Measurements from ENCODE around the gene ATP2A2.
"Not testable (repeated sequence)": the region's sequence is repeated elsewhere in the genome, so short reads cannot be mapped to it uniquely, and the experiment has no call there.

ATP2A2 gene
- total RNA-seq: 92.9 to 128 (median 119) reads per million in 4 donors

DNA sequence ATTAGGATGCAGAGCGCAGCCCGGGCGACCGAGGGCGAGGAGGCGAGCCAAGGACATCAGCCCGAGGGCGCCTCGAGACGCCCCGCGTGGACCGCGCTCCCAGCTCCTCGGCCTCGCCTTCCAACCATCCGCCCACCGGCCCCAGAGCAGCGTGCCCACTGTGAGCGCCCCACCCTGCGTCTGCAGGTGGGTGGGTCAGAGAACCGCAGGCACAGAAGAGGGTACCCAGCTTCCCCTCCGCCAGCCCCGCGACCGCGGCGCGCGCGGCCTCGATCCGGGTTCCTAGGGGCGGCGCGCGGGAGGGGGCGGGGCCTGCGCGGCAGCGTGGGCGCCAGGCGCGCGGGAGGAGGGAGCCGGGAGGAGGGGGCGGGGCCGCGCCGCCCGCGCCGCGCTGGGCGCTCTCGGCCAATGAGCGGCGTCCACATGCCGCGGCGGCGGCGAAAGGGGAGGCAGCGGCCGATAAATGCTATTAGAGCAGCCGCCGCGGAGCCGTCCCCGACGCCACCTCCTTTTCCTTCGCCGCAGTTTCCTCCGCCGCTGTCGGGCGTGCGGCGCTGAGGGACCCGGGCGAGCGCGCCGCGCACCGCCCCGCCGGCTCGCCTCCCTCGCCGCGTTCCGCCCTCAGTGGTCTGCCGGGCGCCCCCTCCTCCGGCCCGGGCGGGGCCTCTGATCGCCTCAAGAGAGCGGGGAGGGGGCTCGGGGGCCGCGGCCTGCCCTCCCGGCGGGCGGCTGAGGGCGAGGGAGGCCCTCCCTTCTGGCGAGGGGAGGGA is at the start of gene ATP2A2:
TSS of gene ATP2A2 (plus strand) at position 469 of the 770 bp plus-strand sequence. CDS start 543 bp downstream, outside the sequence.
- DNase-seq: peak; percentile 83 to 93 (median 86)

DNA sequence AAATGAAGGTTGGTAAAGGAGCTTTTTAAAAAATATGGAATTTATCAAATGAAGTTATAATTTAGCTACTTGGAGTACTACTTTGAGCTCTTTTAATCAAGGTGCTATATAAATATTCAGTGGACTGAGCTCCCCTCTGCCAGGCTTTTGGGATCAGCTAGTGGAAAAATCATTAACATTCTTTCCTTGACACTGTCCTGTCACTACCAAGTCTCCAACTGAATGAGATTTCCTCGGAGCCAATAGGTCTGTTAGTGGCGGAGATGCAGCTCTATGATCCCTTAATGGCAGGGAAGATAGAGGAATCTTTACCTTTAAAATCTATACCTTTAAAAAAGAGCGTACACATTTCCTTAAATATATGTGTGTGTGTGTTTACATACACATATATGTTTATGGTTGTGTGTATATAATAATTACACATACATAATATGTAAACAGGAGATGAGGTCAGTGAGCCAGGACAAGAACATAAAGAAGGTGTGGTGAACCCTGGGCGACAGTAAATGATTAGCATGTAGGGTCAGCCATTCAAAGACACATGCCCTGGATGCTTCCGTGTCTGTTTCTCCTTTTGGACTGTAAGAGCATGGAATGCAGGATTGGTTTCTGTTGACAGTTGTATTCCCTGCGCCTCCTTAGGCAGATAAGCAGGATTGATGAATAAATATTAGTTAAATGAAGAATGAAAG is 47.7 kb upstream of the ATP2A2 start:
- no peak for DNase-seq

DNA sequence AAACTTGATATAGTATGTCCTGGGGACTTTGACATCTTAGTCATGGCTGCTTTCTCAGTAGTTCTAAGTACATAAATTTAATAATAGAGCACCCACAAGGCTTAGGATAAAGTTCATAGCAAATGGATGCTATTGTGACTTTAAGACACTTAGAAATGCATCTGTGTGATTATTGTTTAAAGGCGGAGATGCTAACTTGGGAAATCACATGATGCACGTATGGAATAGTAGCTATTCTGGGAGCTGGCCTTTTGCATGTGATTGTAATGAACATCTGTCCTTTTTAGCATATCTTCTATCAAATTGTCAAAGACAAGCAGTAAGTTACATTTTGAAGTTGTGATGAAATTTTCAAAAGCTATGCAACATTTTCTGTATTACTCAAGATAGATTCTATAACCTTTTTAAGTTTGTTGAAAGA is 46.7 kb upstream of the ATP2A2 start:
- no peak for DNase-seq

DNA sequence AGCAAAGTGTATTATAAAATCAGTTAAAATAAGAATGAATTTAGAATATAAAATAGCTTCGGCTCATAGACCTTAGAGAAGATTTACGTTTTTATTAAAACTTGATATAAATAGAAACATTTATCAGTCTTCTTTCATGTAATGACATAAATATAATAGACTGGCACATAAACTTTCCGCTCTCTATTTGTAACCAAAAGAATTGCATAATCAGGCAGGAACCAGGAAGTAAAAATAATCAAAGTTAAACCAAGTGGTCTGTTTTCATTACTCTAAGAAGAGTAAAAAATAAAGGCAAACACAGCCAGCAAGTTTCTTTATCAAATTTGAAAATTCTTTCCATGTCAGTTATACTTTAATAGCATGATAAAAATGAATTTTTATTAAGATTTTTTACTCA is 46.3 kb upstream of the ATP2A2 start:
- DNase-seq: no peak

DNA sequence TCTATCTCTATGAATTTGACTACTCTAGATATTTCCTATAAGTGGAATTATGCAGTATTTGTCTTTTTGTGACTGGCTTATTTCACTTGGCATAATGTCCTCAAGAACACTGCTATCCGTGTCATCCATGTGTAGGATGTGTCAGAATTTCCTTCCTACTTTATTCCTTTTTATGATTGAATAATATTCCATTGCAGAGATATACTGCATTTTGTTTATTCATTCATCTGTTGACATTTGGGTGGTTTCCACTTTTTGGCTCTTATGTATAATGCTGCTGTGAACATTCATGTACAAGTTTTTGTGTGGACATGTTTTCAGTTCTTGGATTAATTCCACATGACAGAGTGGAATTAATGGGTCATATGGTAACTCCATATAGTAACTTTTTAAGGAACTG is 45.7 kb upstream of the ATP2A2 start:
- DNase-seq: no peak

DNA sequence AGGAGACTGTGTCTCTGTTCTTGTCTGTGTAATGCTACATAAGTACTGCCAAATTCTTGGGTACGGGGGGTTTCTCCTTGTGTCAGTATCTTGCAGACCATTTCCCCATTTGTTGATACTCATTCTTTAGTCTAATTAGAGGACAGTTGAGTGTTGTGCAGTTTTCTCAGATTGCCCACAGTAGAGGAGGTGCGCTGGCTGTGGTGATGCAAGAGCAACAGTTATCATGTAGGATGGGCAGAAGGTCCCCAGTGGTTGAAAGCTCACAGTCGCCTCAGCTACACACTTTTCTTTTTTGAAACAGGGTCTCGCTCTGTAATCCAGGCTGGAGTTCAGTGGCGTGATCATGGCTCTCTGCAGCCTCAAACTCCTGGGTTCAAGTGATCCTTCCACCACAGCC is 37.8 kb upstream of the ATP2A2 start:
- DNase-seq: no peak

DNA sequence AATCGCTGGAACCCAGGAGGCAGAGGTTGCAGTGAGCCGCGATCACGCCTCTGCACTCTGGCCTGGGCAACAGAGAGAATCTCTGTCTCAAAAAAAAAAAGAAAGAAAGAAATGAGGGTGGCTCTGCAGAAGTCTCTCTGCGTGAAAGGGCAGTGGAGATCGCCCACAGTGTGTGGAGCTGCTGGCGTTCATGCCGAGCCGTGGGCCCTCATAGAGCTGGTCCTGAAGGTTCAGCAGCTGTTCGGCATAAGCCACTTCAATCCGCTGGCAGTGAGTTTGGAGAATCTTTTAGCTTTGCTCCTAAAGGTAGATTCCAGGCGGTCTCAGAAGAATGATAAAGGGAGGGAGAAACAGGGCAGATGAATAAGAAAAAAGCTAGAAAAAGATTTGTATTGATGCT is 36.7 kb upstream of the ATP2A2 start:
- no peak for DNase-seq

DNA sequence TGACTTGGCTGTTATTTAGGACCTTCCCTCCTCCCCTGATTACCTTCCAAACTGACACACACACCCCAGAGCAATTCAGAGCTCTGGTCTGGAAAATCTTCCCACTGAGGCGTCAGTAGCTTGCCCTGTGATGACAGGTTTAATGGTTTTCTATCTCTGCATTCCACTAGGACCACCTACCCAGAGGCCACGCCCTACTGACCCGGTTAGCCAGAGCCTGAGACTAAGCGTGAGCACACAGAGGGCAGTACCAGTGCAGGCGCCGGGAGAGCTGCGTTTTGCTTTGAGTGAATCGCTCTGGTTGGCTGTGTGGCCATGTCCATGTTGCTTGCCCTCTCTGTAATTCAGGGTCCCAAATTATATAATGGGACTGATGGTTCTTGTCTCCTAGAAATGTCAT is 36.2 kb upstream of the ATP2A2 start:
- DNase-seq: no peak

DNA sequence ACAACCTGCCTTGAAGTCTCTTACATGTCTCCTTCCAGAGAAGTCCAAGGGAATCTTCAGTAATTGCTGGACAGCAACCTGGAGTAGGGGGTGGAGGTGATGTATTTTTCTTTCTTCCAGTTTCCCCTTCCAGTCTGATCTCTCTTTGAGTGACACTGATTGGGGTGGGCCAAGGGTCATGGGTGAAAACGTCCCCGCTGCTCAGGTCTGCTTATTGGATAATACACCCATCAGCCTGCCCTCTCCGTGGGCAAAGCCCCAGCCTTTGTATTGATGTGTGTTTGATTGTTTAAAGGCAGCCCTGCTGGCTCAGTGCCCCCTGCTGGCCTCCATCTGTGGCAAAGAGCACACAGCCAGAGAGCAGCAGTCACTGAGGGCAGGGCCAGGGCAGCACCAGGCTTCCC is 35.7 kb upstream of the ATP2A2 start:
- peak in 4 of 5 donors; percentile 14 to 43 (median 30) for DNase-seq

DNA sequence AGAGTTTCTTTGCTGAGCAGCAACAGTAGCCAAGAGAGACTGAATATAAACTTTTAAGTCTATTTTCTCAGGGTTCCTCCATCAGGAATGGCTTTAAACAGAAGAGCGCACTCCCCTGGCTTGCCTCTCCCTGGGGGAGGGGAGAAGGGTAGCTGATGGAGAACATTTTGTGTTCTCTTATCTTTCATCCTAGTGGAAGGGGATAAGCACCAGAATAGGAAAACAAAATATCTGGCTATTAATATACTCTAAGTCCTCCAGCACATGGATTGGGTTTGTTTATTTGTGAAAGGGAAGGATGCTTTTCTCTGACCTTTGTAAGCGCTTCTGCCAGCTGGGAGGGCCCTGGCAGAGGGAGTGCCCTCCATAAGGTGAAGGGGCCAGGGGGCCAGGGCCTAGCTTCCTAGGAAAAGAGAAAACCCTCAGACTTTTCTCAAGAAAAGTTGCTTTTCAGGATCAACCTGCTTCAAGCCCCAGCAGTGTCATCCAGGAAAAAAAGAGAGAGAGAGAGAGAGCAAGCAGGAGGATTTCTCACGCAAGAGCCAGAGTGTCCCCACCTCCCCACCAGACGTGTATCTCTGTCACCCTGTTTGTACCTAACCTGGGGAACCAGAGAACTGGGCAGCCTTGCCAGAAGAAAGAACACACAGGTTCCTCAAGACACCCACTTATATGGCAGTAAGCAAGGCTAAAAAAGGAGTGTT is 34.3 kb upstream of the ATP2A2 start:
- no peak for DNase-seq

DNA sequence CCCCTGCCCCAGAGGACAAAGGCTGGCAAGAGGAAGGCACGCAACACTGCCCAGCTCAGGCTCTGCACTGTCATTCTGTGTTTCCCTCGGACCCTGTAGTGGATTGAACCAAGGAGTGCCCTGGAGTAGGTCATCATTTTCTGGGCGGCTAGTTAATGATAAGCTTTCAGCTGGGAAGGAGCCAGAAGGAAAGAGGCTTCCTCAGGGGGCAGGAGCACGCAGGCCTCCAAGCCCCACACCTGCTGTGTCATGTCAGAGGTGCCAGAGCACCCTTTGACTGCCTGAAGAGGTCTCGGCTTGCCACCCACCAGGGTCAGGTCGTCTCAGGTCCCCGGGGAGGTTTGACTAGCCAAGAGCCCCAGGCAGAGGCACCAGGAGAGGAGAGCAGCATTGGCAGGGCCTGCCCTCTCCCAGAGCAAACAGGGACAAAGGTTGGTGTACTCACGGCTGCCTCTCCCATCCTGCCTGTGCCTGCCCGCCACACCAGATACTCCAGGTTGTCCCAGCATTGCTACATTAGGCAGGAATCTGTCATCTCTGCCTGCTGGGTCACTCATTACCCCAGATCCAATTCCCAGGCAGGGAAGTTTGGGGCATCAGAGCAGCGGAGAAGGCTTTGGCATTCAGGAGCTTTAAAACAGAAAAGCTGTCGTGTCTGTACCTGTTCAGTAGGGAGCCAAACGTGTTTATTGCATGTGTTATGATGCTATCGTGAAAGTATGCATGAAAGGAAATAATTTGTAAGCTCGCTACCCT is 33.5 kb upstream of the ATP2A2 start:
- DNase-seq: no peak

DNA sequence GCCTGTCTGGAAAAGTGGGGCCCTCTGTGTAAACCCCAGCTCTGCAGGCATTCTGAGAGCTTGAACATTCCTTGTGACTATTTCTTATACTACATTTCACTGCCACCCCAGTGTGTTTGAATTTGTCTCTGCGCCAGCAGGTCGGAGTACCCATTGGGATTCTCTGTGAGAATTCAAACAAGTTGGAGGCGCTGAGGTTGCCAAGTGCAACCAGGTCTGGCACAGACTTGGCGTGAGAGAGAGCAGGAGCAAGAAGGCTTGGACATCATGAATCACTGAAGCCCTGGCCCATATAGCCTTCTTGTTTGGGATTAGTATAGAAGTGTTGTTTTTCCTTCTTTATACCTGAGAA is 33.0 kb upstream of the ATP2A2 start:
- DNase-seq: no peak

DNA sequence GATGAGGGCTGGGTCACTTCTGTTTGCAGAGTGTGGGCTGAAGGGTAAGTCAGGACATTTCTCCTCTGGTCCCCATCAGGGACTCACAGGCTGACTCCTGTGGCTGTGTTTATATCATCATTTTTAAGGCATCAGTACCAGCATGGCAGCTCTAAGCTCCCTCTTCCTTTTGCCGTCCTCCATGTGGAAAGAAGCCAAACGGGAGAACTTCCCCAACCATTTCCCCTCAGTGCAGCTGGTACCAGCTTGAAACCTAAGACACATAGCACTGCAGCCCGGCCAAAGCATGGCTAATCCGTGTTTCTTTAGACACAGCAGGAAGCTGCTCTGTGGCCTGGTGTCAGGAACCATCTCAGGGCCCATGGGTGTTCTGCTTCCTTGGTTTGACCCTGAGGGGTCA is 31.9 kb upstream of the ATP2A2 start:
- DNase-seq: no peak

DNA sequence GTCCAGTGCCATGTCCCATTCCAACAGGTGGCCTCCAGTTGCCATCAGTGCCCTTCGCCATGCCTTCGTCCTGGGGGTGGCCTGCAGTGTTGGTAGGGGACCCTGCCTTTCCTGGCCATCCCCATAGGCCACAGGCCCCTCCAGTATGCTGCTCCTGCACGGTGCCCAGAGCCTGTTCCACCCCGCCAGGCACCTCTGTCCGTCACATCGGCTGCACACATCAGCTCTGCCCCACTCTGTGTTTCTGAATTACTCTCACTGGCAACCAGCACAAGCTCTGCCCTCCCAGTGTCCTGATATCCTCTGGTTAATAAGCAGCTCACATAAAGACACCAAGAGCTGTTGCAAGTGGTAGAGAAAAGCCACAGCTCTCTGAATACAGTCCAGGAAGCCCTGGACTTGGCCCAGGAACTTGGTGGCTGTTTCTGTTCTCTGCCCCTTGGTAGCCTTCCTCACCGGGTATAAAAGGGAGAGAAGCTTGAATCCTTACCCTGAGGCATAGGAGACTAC is 31.3 kb upstream of the ATP2A2 start:
- no peak for DNase-seq

DNA sequence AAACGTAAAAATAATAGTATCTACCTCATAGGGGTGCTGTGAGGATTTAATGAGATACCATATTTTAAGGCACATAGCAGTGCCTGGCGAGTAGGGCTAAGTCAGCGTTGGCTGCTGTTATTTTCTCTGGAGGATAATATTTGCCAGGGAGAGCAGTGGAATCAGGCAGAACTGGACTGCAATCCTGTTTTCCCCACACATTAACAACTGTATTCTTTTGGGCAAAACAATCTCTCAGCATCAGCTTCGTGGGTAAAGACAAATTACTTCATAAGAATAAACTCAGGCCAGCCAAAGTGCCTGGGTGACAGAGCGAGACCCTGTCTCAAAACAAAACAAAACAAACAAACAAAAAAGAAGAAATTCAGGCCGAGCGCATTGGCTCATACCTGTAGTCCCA is 29.7 kb upstream of the ATP2A2 start:
- no peak for DNase-seq

DNA sequence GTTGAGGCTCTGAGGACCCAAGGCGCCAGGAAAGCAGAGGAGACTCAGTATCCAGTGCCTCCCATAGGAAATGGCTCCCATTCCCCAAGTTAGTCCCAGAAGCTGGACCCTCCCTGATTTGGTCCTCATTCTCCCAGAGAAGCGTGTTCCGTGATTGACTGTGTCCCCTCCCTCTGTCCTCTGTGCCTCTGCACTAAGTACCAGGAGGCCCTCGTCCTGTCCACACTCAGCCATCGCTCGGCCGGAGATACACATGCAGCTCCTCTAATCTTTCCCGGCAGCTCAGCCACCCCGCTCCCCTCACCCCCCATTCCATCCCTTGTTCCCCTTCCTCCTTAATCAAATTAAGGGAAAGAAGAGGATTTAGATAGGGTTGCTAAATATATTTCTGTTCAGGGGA is 28.3 kb upstream of the ATP2A2 start:
- no peak for DNase-seq

DNA sequence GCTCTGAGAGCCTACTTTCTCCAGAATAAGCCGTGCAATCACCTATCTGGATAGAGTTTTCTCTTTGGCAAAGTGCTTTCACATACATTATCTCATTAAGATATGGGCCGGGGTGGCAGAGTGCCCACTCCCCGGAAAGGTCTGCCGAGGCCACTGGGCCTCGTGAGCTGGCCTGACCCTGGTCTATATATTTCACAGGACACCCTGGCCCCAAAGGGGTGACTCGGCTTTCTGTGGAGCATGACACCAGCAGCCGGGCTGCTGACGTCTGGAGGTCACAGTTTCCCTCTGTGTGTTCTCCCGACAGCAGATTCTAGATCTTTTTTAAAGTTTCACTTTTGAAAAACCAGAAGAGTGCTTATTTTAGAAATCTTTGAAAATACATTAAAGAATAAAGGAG is 27.9 kb upstream of the ATP2A2 start:
- no peak for DNase-seq

DNA sequence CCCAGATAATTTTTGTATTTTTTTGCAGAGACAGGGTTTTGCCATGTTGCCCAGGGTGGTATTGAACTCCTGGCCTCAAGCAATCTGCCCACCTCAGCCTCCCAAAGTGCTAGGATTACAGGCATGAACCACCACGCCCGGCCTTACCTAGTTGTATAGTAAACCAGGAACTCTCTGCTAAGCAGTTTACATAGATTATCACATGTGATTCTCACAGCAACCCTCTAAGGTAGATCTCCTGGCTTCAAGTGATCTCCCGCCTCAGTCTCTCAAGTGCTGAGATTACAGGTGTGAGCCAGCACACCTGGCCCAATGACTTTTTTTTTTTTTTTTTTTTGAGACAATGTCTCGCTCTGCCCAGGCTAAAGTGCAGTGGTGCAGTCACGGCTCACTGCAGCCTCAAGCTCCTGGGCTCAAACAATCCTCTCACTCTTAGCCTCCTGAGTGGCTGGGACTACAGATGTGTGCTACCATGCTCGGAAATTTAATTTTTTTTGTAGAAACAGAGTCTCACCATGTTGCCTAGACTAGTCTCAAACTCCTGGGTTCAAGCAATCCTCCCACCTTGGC is 26.0 kb upstream of the ATP2A2 start:
- DNase-seq: no peak

DNA sequence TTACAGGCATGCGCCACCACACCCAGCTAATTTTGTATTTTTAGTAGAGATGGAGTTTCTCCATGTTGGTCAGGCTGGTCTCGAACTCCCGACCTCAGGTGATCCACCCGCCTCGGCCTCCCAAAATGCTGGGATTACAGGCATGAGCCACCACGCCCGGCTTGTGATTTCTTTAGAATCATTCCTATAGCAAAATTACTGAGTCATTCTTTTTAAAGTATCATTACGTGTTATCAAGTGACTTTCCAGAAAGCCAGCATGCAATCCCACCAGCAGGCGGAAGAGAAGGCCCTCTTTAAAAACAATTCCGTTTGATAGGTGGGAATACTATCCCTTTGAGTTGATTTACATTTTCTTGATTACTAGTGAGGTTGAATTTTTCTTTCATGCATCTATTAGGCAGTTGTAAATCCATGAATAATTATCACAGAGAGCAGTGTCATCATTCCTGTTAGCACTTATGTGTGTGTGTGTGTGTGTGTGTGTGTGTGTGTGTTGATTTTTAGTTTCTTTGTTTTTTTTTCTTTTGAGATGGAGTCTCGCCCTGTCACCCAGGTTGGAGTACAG is 25.1 kb upstream of the ATP2A2 start:
- DNase-seq: not testable (repeated sequence)

DNA sequence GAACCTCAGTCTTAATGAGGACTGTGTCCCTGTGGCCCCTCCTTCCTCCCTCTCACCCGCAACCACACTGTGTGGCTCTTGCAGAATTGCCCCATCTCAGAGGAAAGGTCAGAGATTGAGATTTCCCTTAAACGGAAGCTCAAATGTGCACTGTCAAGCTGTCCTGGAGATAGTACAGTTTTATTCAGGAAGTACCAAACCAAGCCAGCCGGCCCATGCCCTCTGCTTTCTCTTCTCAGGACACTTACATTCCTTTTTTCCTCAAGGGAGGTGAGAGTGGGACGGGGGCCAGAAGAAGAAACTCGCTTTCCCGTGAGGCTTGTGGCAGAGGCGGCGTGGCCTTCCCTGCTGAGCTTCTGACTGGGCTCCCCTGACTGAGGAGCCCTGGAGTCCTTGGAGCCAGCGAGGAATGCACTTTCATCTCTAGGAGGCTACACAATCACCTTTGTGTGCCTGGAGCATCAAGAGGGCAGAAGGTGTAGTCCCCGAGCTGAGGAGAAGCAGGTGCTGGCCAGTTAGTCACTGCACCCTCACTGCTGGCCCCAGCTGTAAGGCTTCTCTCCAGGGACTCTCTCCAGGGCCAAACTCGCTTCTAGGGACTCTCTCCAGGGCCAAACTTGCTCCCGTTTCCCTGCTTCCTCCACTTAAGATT is 24.1 kb upstream of the ATP2A2 start:
- no peak for DNase-seq

DNA sequence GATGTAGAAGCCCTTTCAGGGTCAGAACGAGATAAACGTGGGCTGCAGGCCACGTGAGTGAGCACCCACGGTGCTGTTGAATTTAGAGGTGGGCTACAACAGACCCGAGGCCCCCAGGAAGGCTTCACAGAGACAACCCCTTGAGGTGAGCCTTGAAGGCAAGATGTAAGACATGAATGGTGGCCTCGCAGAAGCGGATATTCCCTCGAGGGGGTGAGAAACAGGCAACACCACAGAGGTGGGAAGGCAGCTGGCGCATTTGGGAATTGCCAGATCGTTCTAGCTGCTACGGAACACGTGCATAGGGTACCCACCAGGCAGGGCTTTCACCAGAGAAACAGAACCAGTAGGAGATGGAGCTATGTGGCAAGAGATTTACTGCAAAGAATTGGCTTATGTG is 22.6 kb upstream of the ATP2A2 start:
- no peak for DNase-seq

Measured in T-helper 1 cell (primary cell).